Coronary artery (tissue), 2 donors: ENCODE data around the gene S1PR3.

ENCODE experiments used
- DNase-seq: peaks from one replicate; pipeline ENCODE4 v3.0.0-alpha.2; 2017; ENCODE audit warnings: low spot score
- H3K27ac ChIP-seq, 2 donors: fragments of 200-600 bp; sonication (generic); one replicate each; pipeline ENCODE4 v1.5.1; 2016 to 2019
- H3K4me3 ChIP-seq: fragments of 200-600 bp; sonication (generic); 2 replicates; pipeline ENCODE4 v1.5.1; 2016; ENCODE audit warnings: mild to moderate bottlenecking, moderate library complexity
- TF ChIP-seq, protein P1 (sequence below): fragments of 200-600 bp; sonication (generic); IDR thresholded peaks from one replicate; pipeline ENCODE4 v1.5.1; 2019; ENCODE audit warnings: antibody characterized with exemption

The S1PR3 gene

DNA sequence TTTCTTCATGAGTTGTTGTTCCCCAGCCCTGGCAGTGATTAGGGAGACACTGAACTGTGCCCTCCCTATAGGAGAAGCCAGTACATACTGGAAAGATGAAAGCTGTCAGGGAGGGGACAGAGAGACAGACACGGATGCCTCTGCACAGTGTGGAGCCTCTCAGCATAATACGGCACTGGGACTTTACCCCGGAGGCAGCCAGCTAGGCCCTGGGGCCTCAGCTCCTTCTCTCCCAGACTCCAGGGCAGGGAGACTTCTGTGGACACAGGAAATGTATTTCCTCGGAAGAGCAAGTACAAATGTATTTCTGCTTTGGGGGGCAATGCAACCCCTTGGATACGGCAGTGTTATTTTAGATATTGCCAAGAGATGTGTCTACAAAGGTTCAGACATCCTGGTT lies 62.0 kb downstream of the S1PR3 start:
- Histone ChIP-seq H3K27ac (no peak overlapping the region), H3K4me3 (no peak overlapping the region)
- DNase-seq: no peak
- TF ChIP-seq, protein P1, sequence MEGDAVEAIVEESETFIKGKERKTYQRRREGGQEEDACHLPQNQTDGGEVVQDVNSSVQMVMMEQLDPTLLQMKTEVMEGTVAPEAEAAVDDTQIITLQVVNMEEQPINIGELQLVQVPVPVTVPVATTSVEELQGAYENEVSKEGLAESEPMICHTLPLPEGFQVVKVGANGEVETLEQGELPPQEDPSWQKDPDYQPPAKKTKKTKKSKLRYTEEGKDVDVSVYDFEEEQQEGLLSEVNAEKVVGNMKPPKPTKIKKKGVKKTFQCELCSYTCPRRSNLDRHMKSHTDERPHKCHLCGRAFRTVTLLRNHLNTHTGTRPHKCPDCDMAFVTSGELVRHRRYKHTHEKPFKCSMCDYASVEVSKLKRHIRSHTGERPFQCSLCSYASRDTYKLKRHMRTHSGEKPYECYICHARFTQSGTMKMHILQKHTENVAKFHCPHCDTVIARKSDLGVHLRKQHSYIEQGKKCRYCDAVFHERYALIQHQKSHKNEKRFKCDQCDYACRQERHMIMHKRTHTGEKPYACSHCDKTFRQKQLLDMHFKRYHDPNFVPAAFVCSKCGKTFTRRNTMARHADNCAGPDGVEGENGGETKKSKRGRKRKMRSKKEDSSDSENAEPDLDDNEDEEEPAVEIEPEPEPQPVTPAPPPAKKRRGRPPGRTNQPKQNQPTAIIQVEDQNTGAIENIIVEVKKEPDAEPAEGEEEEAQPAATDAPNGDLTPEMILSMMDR: no peak
